HUES6 (cell line): ENCODE data around the gene DBF4B.
"Not testable (repeated sequence)": the region's sequence is repeated elsewhere in the genome, so short reads cannot be mapped to it uniquely, and the experiment has no call there.

Experiments
- H3K27ac ChIP-seq: 2 replicates; pipeline ENCODE4 v1.7.0; 2013; ENCODE audit warnings: low read depth, mild to moderate bottlenecking, low read length, inconsistent platforms
- H3K27me3 ChIP-seq: 2 replicates; pipeline ENCODE4 v1.6.1; 2013; ENCODE audit warnings: low read length; ENCODE audit not compliant: control insufficient read depth, insufficient read depth
- H3K36me3 ChIP-seq: 2 replicates; pipeline ENCODE4 v1.6.1; 2013; ENCODE audit warnings: low read length; ENCODE audit not compliant: control insufficient read depth, insufficient read depth
- H3K4me1 ChIP-seq: 2 replicates; pipeline ENCODE4 v1.6.1; 2013; ENCODE audit warnings: low read length; ENCODE audit not compliant: control insufficient read depth, insufficient read depth
- H3K4me3 ChIP-seq: 2 replicates; pipeline ENCODE4 v1.5.1; 2013; ENCODE audit warnings: low read depth, low read length
- H3K9ac ChIP-seq: one replicate; pipeline ENCODE4 v1.6.1; 2013; ENCODE audit warnings: mild to moderate bottlenecking, low read length
- H3K9me3 ChIP-seq: 2 replicates; pipeline ENCODE4 v1.6.1; 2013; ENCODE audit warnings: low read depth, low read length; ENCODE audit not compliant: control insufficient read depth, insufficient read depth

Gene DBF4B

DNA sequence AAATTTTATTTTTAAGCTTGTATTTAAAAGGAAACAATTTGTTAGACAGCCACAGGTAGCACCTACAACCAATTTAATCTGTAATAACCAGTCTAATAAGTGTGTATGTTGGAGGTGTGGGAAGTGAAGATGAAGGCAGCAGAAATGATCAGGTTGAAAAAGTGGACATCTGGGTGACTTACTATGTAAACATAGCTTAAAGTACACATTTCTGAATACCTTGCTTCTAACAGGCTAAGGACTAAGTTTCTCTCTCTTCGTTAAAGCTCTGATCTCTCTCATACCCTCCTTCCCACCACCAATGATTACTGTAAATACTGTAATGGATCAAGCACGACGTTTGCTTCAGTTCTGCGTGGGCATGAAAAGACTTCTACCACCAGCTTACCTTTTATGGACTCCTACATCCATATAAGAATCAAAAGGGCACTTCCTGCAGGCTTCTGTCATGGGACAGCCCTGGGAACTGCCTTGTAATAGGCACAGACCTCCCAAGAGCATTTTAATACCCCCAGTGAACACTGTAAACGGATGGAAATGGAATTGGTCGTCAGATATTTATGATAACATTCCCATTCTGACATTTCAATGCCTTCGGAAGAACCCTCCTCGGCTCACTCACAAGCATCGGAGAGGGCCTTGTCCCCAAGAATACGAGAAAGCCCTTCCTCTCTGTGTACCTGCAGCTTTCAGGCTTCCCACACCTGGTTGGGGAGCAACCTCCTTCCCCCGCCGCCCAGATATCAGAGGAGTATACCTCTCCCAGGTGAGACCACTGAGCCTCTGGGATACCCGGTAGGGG lies 19.6 kb upstream of the DBF4B start:
- H3K9me3 ChIP-seq = no peaks in the 10 kb centered on the region

DNA sequence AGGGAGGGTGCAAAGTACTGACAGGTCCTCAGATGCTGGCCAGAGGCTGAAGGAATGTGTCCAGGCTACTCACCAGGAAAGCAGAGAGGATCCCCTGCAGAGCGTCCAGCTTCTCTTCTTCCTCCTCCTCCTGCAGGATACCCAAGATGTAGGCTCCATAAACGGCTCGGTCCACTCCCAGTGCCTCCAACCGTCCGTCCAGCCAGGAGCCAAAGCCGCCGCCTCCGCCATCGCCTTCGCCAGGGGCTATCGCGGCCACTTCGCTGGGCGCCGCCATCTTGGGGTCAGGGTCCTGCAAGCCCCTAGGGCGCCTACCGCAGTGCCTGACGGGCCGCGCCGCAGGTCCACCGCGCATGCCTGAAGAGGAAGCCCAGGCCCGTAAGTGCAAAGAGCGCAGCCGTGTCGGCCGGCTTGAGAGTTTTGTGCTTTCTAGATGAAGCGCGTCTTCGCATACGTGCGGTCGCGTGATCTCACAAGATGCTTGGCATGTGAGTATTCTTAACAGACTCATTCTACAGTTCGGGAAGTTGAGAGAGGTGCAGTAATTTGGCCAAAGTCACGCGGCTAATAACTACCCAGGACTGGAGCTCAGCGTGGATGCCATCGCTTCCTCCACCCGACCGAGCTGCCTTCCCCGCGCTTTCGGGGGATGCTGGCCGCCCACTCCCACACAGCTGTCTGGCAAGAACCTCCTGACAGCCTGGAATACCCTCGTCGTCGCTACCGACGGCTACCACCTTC lies 18.8 kb upstream of the DBF4B start, which contains the start of gene CCDC43:
Gene CCDC43 (minus strand): TSS at position 300 of the 741 bp plus-strand sequence. CDS start 23 bp downstream, at position 277.
- Histone ChIP-seq H3K9me3 (no peaks in the 10 kb centered on the region), H3K27me3 (no peaks in the 10 kb centered on the region), H3K27ac (peak within 1 kb of the TSS; percentile 70), H3K9ac (peak within 1 kb of the TSS; percentile 96), H3K4me3 (peak within 1 kb of the TSS; percentile 97), H3K36me3 (0 out of 2 replicates have a peak, but pooled peaks cover 3% of the 10 kb centered on the region), H3K4me1 (peaks cover 6% of the 10 kb centered on the region)

More for the DNA sequence above, 19.6 kb upstream of the DBF4B start:
- peak overlapping the region; percentile 96 for H3K9ac ChIP-seq
- no peaks in the 10 kb centered on the region for H3K27me3 ChIP-seq
- H3K4me1 ChIP-seq = peaks cover 6% of the 10 kb centered on the region
- H3K36me3 ChIP-seq = peaks cover 4% of the 10 kb centered on the region; the same call in 1 of the 2 replicates
- H3K4me3 ChIP-seq = peak overlapping the region; percentile 97
- peak overlapping the region; percentile 70 for H3K27ac ChIP-seq

DNA sequence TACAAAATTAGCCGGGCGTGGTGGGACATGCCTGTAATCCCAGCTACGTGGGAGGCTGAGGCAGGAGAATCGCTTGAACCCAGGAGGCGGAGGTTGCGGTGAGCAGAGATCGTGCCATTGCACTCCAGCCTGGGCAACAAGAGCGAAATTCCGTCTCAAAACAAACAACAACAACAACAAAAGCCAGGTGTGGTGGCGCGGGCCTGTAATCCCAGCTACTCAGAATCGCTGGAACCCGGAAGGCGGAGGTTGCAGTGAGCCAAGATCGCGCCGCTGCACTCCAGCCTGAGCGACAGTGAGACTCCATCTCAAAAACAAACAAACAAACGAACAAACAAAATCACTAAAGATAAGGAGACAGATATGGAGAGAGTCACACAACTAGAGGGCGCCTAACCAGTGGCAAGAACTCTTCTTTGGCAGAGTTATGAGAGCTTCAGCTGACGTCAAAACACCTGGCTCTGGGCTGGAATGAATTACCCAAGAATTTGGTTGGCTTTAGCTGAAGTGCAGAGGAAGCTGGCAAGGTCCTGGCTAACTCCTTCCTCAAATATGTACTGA lies 17.6 kb upstream of the DBF4B start:
- H3K27ac ChIP-seq, H3K27me3 ChIP-seq, H3K9ac ChIP-seq, H3K36me3 ChIP-seq, H3K9me3 ChIP-seq, H3K4me1 ChIP-seq, H3K4me3 ChIP-seq: not testable (repeated sequence)

GRCh38 chr17:44693609-44694008 lies 14.9 kb upstream of the DBF4B start:
- no peaks in the 10 kb centered on the region for H3K27me3 ChIP-seq
- H3K9me3 ChIP-seq = no peaks in the 10 kb centered on the region
- H3K36me3 ChIP-seq = no peaks in the 10 kb centered on the region
- peaks cover 6% of the 10 kb centered on the region for H3K4me1 ChIP-seq
- no peak overlapping the region for H3K4me3 ChIP-seq
- no peak overlapping the region for H3K27ac ChIP-seq
- H3K9ac ChIP-seq = no peak overlapping the region

DNA sequence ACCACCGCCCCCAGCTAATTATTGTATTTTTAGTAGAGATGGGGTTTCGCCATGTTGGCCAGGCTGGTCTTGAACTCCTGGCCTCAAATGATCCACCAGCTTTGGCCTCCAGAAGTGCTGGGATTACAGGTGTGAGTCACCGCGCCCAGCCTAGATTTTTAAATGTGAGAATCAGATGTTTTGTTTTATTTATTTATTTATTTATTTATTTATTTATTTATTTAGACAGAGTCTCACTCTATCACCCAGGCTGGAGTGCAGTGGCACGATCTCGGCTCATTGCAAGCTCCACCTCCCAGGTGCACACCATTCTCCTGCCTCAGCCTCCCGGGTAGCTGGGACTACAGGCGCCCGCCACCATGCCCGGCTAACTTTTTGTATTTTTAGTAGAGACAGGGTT lies 8.2 kb upstream of the DBF4B start:
- not testable (repeated sequence) for H3K27me3 ChIP-seq, H3K36me3 ChIP-seq, H3K4me3 ChIP-seq, H3K27ac ChIP-seq, H3K4me1 ChIP-seq, H3K9me3 ChIP-seq, H3K9ac ChIP-seq

DNA sequence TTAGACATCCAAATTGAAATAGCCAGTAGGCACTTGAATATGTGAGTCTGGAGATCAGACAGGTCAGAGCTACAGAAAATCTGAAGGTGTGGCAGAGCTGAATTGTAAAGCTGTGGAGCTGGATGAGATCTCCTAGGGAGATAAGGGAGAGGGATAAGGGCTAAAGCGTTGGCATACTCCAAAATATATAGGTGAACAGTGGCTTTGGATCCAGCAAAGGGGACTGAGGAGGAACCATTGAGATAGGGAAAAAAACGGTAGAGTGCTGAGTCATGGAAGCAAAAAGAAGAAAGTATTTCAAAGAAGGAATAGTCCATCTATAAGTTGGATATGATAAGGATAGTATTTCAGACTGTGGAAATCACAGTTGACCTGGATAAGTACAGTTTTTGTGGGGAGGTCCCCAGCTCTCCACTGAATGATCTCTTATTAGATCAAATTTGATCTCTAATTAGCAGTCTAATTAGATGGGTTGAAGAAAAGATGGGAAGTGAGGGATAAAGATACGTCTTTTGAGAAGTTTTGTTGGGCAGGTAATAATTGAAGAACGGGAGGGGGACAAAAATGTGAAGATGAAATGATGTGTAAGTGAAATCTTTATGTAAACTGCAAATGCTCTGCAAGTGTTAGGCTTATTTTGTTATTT lies 587 bp upstream of the DBF4B start:
- peak overlapping the region; percentile 94 for H3K4me3 ChIP-seq
- no peaks in the 10 kb centered on the region for H3K9me3 ChIP-seq
- peak overlapping the region; percentile 16; the same call in 1 of the 2 replicates for H3K27ac ChIP-seq
- no peaks in the 10 kb centered on the region for H3K36me3 ChIP-seq
- no peaks in the 10 kb centered on the region for H3K27me3 ChIP-seq
- peak overlapping the region; percentile 84 for H3K9ac ChIP-seq
- H3K4me1 ChIP-seq = peaks cover 6% of the 10 kb centered on the region

DNA sequence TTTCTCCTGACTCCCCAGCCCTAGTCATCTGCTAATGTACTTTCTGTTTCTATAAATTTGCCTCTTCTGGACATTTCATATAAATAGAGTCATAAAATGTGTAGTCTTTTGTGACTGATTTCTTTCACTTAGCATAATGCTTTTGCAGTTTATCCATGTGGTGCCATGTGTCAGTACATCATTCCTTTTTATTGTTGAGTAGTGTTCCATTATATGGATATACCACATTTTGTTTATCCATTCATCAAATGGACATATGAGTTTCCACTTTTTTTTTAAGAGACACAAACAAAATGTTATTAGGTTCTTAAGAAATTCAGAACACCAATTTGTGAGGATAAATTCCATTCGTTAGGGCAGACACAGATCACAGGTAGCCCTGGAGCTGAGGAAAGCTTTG lies 11.0 kb downstream of the DBF4B start:
- Histone ChIP-seq H3K9me3 (no peaks in the 10 kb centered on the region), H3K27me3 (no peaks in the 10 kb centered on the region), H3K9ac (no peak overlapping the region), H3K4me3 (no peak overlapping the region), H3K27ac (no peak overlapping the region), H3K4me1 (no peaks in the 10 kb centered on the region), H3K36me3 (peaks cover 61% of the 10 kb centered on the region)

GRCh38 chr17:44722254-44722653 lies 13.8 kb downstream of the DBF4B start:
- H3K36me3 ChIP-seq = peaks cover 72% of the 10 kb centered on the region
- no peak overlapping the region for H3K9ac ChIP-seq
- no peaks in the 10 kb centered on the region for H3K27me3 ChIP-seq
- no peak overlapping the region for H3K4me3 ChIP-seq
- H3K27ac ChIP-seq = no peak overlapping the region
- H3K4me1 ChIP-seq = no peaks in the 10 kb centered on the region
- H3K9me3 ChIP-seq = no peaks in the 10 kb centered on the region

DNA sequence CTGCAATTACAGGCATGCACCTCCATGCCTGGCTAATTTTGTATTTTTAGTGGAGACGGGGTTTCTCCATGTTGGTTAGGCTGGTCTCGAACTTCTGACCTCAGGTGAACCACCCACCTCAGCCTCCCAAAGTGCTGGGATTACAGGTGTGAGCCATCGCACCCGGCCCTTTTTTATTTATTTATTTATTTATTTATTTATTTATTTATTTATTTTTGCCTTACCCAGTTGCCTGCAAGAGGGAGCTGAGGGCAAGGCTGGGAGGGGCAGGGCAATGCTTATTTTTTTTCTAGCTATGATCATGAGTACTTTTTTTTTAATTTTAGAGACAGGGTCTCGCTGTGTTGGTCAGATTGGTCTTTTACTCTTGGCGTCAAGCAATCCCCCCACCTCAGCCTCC lies 17.7 kb downstream of the DBF4B start:
- not testable (repeated sequence) for H3K27me3 ChIP-seq, H3K4me1 ChIP-seq, H3K27ac ChIP-seq, H3K4me3 ChIP-seq, H3K9ac ChIP-seq, H3K9me3 ChIP-seq
- peaks cover 70% of the 10 kb centered on the region for H3K36me3 ChIP-seq

DNA sequence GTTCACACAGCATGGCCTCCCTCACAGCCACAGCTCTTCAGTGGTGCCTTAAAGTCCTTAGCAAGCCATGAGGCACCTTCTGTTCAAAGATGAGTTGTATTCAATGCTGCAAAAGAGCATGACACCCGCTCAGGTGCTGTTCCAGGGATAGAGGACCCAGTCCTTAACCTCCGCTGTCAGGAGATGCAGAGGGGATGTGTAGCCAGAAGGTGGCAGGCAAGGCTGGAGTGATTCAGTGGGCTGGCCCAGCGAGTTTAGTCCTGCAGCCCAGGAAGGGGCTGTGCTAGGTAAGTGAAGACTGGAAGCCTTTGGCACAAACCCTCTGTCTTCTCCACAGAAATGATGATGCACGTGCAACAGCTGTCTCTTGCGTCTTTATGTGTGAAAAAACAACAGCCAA lies 25.3 kb downstream of the DBF4B start:
- no peaks in the 10 kb centered on the region for H3K27me3 ChIP-seq
- peaks cover 13% of the 10 kb centered on the region; the same call in 1 of the 2 replicates for H3K4me1 ChIP-seq
- H3K9me3 ChIP-seq = no peaks in the 10 kb centered on the region
- peaks cover 76% of the 10 kb centered on the region for H3K36me3 ChIP-seq
- no peak overlapping the region for H3K4me3 ChIP-seq
- no peak overlapping the region for H3K27ac ChIP-seq
- H3K9ac ChIP-seq = no peak overlapping the region
